Measurements from ENCODE around the gene HS3ST3A1.

GRCh38 chr17:13477180-13477611, 124.5 kb downstream of the HS3ST3A1 start:
- TF ChIP-seq CTCF (IDR thresholded peaks at IDR 0.05; ENCODE audit: low read length) = no peak
- no peak for TF ChIP-seq EZH2 (IDR thresholded peaks at IDR 0.05; ENCODE audit: borderline replicate concordance, low read length)
